IMR-90 (cell line): ENCODE measurements around the gene PXN. TPM values are rescaled to one million over a fixed set of nuclear protein-coding genes. Genes with fewer than 3 reads are reported as not detected.

ENCODE experiments used
- ATAC-seq: fragments of 200-7000 bp; cut with Tn5 transposase; 2 replicates; pipeline ENCODE4 v1.9.1; 2020; ENCODE audit warnings: low read depth, mild to moderate bottlenecking, moderate library complexity
- BruUV-seq: library from RNA; stranded (reverse); fragments of 400-500 nt; replicated peaks from 2 replicates; lab custom pipeline; 2021; lab: Mats Ljungman, UMichigan
- CTCF ChIA-PET: fragments of 300-600 bp; formaldehyde crosslinking; extraction: SDS; loops from one replicate; lab custom pipeline; 2021; ENCODE audit warnings: antibody characterized with exemption; lab: Yijun Ruan, JAX
- POLR2A ChIA-PET: fragments of 300-600 bp; sonication (Branson Sonifier 250); formaldehyde crosslinking; loops from one replicate; lab custom pipeline; 2022; ENCODE audit warnings: antibody characterized with exemption; ENCODE audit not compliant: unreplicated experiment; lab: Charles Lee
- DNase-seq: peaks from one replicate; pipeline ENCODE4 v3.0.0; 2013
- H2AFZ ChIP-seq: replicated peaks from 2 replicates; pipeline ENCODE3; 2013; ENCODE audit warnings: low read length, mild to moderate bottlenecking; ENCODE audit not compliant: poor library complexity
- H2AK5ac ChIP-seq: 2 replicates; pipeline ENCODE4 v1.6.1; 2013; ENCODE audit warnings: low read depth, low read length, inconsistent platforms
- H2AK9ac ChIP-seq: replicated peaks from 2 replicates; pipeline ENCODE3; 2013; ENCODE audit warnings: mild to moderate bottlenecking, low read depth, low read length, moderate library complexity; ENCODE audit not compliant: poor library complexity
- H2BK120ac ChIP-seq: 2 replicates; pipeline ENCODE4 v1.6.1; 2013; ENCODE audit warnings: low read depth, low read length, inconsistent platforms
- H2BK15ac ChIP-seq: 3 replicates; pipeline ENCODE4 v1.6.1; 2013; ENCODE audit warnings: low read depth, low read length, inconsistent platforms
- H2BK20ac ChIP-seq: 2 replicates; pipeline ENCODE4 v1.6.1; 2013; ENCODE audit warnings: low read depth, mild to moderate bottlenecking, inconsistent platforms, low read length, moderate library complexity
- H2BK5ac ChIP-seq: 2 replicates; pipeline ENCODE4 v1.6.1; 2013; ENCODE audit warnings: mild to moderate bottlenecking, low read depth, low read length, inconsistent platforms; ENCODE audit not compliant: poor library complexity, severe bottlenecking
- H3K14ac ChIP-seq: replicated peaks from 2 replicates; pipeline ENCODE4 v1.6.1; 2013; ENCODE audit warnings: low read depth, low read length, inconsistent platforms
- H3K18ac ChIP-seq: 2 replicates; pipeline ENCODE4 v1.6.1; 2013; ENCODE audit warnings: low read depth, low read length, control low read depth
- H3K23ac ChIP-seq: 2 replicates; pipeline ENCODE4 v1.6.1; 2013; ENCODE audit warnings: low read depth, low read length, inconsistent platforms
- H3K27ac ChIP-seq: 2 replicates; pipeline ENCODE4 v1.5.1; 2013; ENCODE audit warnings: mild to moderate bottlenecking, control low read depth, low read length; ENCODE audit not compliant: insufficient read depth
- H3K27me3 ChIP-seq: 2 replicates; pipeline ENCODE4 v1.6.1; 2013; ENCODE audit warnings: low read length; ENCODE audit not compliant: control insufficient read depth, insufficient read depth
- H3K36me3 ChIP-seq: 2 replicates; pipeline ENCODE4 v1.6.1; 2013; ENCODE audit warnings: low read length, mixed read lengths; ENCODE audit not compliant: control insufficient read depth, insufficient read depth
- H3K4ac ChIP-seq: 2 replicates; pipeline ENCODE4 v1.6.1; 2013; ENCODE audit warnings: low read depth, low read length, inconsistent platforms
- H3K4me1 ChIP-seq: 2 replicates; pipeline ENCODE4 v1.6.1; 2013; ENCODE audit warnings: low read length, mixed read lengths; ENCODE audit not compliant: control insufficient read depth, insufficient read depth
- H3K4me2 ChIP-seq: 2 replicates; pipeline ENCODE4 v1.6.1; 2013; ENCODE audit warnings: low read depth, mild to moderate bottlenecking, control low read depth, low read length, moderate library complexity
- H3K4me3 ChIP-seq: 2 replicates; pipeline ENCODE4 v1.5.1; 2013; ENCODE audit warnings: low read depth, mild to moderate bottlenecking, control low read depth, low read length, moderate library complexity; ENCODE audit not compliant: insufficient read depth
- H3K56ac ChIP-seq: 2 replicates; pipeline ENCODE4 v1.6.1; 2013; ENCODE audit warnings: low read length, inconsistent platforms; ENCODE audit not compliant: insufficient read depth; ENCODE audit errors: extremely low read depth
- H3K79me1 ChIP-seq, 2 experiments: 2 replicates each; pipeline ENCODE4 v1.6.1; 2013; ENCODE audit warnings: low read length in 2 of 2, inconsistent platforms in 1 of 2, low read depth in 1 of 2
- H3K9ac ChIP-seq: 2 replicates; pipeline ENCODE4 v1.6.1; 2013; ENCODE audit warnings: low read depth, low read length, control low read depth
- H3K9me1 ChIP-seq: 2 replicates; pipeline ENCODE4 v1.6.1; 2013; ENCODE audit warnings: low read length, inconsistent platforms; ENCODE audit not compliant: insufficient read depth
- H3K9me3 ChIP-seq: 2 replicates; pipeline ENCODE4 v1.6.1; 2013; ENCODE audit warnings: low read length; ENCODE audit not compliant: control insufficient read depth, insufficient read depth
- H4K20me1 ChIP-seq: 2 replicates; pipeline ENCODE4 v1.6.1; 2013; ENCODE audit warnings: low read length, inconsistent platforms; ENCODE audit not compliant: insufficient read depth
- H4K5ac ChIP-seq: 2 replicates; pipeline ENCODE4 v1.6.1; 2013; ENCODE audit warnings: mild to moderate bottlenecking, low read depth, low read length, control low read depth
- H4K8ac ChIP-seq, 2 experiments: 2 replicates each; pipeline ENCODE4 v1.6.1; 2013; ENCODE audit warnings: low read depth in 2 of 2, low read length in 2 of 2, control low read depth in 1 of 2, inconsistent platforms in 1 of 2
- H4K91ac ChIP-seq: 2 replicates; pipeline ENCODE4 v1.6.1; 2013; ENCODE audit warnings: low read depth, low read length, inconsistent platforms; ENCODE audit not compliant: insufficient read depth
- CHD1 ChIP-seq: IDR thresholded peaks from 2 replicates; pipeline ENCODE4 v1.6.1; 2012; ENCODE audit warnings: low read depth, low read length, improper control_type of control experiment
- FOS ChIP-seq: fragments of 150-350 bp; IDR thresholded peaks from 2 replicates; pipeline ENCODE4 v1.6.1; 2016; ENCODE audit warnings: low read depth, low read length
- MAZ ChIP-seq: IDR thresholded peaks from 2 replicates; pipeline ENCODE4 v1.6.1; 2012; ENCODE audit warnings: low read depth, mild to moderate bottlenecking, low read length, improper control_type of control experiment, moderate library complexity, borderline replicate concordance
- NFE2L2 ChIP-seq: fragments of 150-350 bp; IDR thresholded peaks from 2 replicates; pipeline ENCODE4 v1.6.1; 2016; ENCODE audit warnings: low read depth, mild to moderate bottlenecking, low read length
- POLR2A ChIP-seq: IDR thresholded peaks from 2 replicates; pipeline ENCODE4 v1.6.1; 2012; ENCODE audit warnings: mild to moderate bottlenecking, low read depth, low read length
- RCOR1 ChIP-seq: IDR thresholded peaks from 2 replicates; pipeline ENCODE4 v1.6.1; 2012; ENCODE audit warnings: mild to moderate bottlenecking, low read length, improper control_type of control experiment; ENCODE audit not compliant: insufficient replicate concordance
- WGBS, 2 experiments: methylation state at CpG; one replicate each; pipeline versions ENCODE4 v1.1.5 to v1.1.7; 2013; ENCODE audit warnings: missing lambda C conversion rate in 2 of 2; ENCODE audit not compliant: insufficient read length in 1 of 2; ENCODE audit errors: extremely low coverage in 2 of 2; 5-methylcytosine and 5-hydroxymethylcytosine counted together
- dilution Hi-C: fragments of 300-500 bp; cut with HindIII; formaldehyde crosslinking; loops from one replicate; pipeline ENCODE4 v1.14.3; 2018; ENCODE audit warnings: low sequenced_read_pairs; ENCODE audit not compliant: unreplicated experiment
- in situ Hi-C: fragments of 300-500 bp; cut with MboI; formaldehyde crosslinking; loops from 3 replicates; pipeline ENCODE4 v1.14.3; 2019; ENCODE audit warnings: low sequenced_read_pairs, inconsistent platforms, mixed read lengths
- intact Hi-C: fragments of 100-400 bp; cut with micrococcal nuclease; formaldehyde crosslinking; loops from 2 replicates; pipeline ENCODE4 v1.10.0; 2022
- polyA plus RNA-seq, 3 experiments: library from polyadenylated mRNA; depleted of rRNA; stranded (reverse); fragments of >200 nt; gene quantifications; 2 replicates each; pipeline ENCODE4 v1.2.3, GENCODE V29; 2012; ENCODE audit warnings: low replicate concordance in 1 of 3
- total RNA-seq: library from RNA; depleted of rRNA; stranded (reverse); fragments of >200 nt; gene quantifications from 2 replicates; pipeline ENCODE4 v1.2.3, GENCODE V29; 2012
- TF ChIP-seq, protein P1 (sequence below): conservative IDR thresholded peaks from 2 replicates; pipeline ENCODE4 v1.5.1; 2012; ENCODE audit warnings: mild to moderate bottlenecking, low read depth, low read length, improper control_type of control experiment
- TF ChIP-seq, protein P2 (sequence below): fragments of 150-350 bp; IDR thresholded peaks from 2 replicates; pipeline ENCODE4 v1.6.1; 2016; ENCODE audit warnings: low read depth, mild to moderate bottlenecking, low read length, moderate library complexity, borderline replicate concordance

PXN gene
- total and polyA plus RNA-seq, 2 of the 4 experiments (the other 2 are of a cell fraction), result 46.6 to 134 TPM

DNA sequence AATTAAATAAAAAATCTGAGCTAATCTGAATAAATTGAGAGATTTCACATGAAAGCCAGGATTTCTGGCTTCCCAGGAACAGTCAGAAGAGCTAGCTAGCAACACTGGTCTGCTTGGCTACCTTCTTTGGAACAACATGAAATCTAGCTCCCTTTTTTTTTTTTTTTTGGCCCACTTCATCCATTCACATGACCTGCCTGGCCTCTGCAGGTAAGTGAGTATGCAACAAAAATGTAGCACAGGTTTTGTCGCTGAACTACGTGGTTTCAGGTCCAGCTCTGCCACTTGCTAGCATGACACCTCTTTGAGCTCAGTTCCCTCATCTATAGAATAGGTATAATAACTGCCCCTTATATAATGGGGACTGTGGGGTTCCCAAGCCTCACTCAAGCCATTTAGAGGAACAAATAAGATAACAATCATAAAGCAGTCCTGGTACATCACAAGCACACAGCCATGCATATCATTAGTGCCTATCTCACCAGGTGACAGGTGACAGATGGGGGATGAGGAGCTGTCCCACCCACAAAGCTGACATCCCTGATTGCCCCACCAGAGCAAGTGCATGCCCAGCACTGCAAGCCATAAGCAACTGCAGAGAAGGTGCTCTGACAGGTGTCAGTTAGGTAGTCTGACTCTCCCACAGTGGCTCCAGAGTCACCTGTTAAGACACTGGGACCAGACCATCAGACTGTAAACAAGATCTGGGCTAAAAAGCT, 25.6 kb downstream of the PXN start (continued):
- TF ChIP-seq RCOR1, result no peak

DNA sequence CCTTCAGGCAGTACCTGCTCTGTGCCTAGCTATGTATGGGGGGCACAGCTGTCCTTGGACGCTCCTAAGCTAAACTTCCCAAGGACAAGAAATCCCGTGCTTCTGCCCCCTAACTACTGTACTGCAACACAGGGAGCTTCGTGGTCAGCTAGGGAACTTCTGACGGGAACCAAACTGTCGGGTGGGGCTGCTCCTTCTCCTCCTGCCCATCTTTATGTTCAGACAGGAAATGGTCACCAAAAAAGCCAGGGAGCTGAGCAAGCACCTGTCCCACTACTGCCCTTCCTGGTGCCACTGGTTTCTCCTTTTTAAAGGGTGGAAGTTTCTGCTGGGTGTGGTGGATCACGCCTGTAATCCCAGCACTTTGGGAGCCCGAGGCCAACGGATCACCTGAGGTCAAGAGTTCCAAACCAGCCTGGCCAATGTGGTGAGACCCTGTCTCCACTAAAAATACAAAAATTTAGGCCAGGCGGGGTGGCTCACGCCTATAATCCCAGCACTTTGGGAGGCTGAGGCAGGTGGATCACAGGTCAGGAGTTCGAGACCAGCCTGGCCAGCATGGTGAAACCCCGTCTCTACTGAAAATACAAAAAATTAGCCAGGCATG, 26.6 kb downstream of the PXN start:
- Histone ChIP-seq H3K14ac (0 out of 2 replicates have a peak overlapping the region, but pooled peaks have one; percentile 36), H3K9me1 (peaks cover 62% of the 10 kb centered on the region), H3K27ac (0 out of 2 replicates have a peak overlapping the region, but pooled peaks have one; percentile 8), H3K4me2 (no peak overlapping the region), H3K4me1 (peaks cover 54% of the 10 kb centered on the region), H4K8ac (no peak overlapping the region), H3K18ac (no peak overlapping the region), H2BK15ac (no peak overlapping the region; the same call in 2 of the 3 replicates), H3K9ac (no peak overlapping the region), H3K9me3 (no peaks in the 10 kb centered on the region), H2AK5ac (peak overlapping the region; percentile 64; the same call in 1 of the 2 replicates), H2BK120ac (no peak overlapping the region; the same call in 1 of the 2 replicates), H2BK20ac (no peak overlapping the region), H4K91ac (no peak overlapping the region), H2BK5ac (no peak overlapping the region), H3K4me3 (no peak overlapping the region), H3K79me1 (peaks cover 13 to 82% of the 10 kb centered on the region in 2 experiments; a peak in 3 of 4 replicates), H3K4ac (peak overlapping the region; percentile 45), H3K27me3 (no peaks in the 10 kb centered on the region), H4K5ac (no peak overlapping the region), H3K23ac (no peak overlapping the region; the same call in 1 of the 2 replicates), H2AFZ (no peak overlapping the region), H4K20me1 (peaks cover 61% of the 10 kb centered on the region), H2AK9ac (no peak overlapping the region), H3K56ac (no peak overlapping the region), H3K36me3 (peaks cover 5% of the 10 kb centered on the region)
- ChIA-PET POLR2A (interaction anchor here (0.5 to 1.6 kb wide), 6 partner anchors 8 to 978 kb away, joined by 4 to 12 read pairs (median 6); no protein-coding TSS in a partner anchor), CTCF (interaction anchor here (1.5 to 2.8 kb wide), 2 partner anchors 12 to 26 kb away, joined by 4 to 12 read pairs; partner anchors contain the start of gene PXN)
- intact Hi-C loops (no loop called here), in situ Hi-C loops (no loop called here), dilution Hi-C loops (no loop called here)
- BruUV-seq, result no TSS peak
- TF ChIP-seq NFE2L2 (no peak), MAZ (no peak), CHD1 (no peak), POLR2A (no peak), RCOR1 (no peak), FOS (no peak)
- TF ChIP-seq, protein P1, sequence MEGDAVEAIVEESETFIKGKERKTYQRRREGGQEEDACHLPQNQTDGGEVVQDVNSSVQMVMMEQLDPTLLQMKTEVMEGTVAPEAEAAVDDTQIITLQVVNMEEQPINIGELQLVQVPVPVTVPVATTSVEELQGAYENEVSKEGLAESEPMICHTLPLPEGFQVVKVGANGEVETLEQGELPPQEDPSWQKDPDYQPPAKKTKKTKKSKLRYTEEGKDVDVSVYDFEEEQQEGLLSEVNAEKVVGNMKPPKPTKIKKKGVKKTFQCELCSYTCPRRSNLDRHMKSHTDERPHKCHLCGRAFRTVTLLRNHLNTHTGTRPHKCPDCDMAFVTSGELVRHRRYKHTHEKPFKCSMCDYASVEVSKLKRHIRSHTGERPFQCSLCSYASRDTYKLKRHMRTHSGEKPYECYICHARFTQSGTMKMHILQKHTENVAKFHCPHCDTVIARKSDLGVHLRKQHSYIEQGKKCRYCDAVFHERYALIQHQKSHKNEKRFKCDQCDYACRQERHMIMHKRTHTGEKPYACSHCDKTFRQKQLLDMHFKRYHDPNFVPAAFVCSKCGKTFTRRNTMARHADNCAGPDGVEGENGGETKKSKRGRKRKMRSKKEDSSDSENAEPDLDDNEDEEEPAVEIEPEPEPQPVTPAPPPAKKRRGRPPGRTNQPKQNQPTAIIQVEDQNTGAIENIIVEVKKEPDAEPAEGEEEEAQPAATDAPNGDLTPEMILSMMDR, result no peak
- TF ChIP-seq, protein P2, sequence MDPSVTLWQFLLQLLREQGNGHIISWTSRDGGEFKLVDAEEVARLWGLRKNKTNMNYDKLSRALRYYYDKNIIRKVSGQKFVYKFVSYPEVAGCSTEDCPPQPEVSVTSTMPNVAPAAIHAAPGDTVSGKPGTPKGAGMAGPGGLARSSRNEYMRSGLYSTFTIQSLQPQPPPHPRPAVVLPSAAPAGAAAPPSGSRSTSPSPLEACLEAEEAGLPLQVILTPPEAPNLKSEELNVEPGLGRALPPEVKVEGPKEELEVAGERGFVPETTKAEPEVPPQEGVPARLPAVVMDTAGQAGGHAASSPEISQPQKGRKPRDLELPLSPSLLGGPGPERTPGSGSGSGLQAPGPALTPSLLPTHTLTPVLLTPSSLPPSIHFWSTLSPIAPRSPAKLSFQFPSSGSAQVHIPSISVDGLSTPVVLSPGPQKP, result no peak
- ATAC-seq (no peak), DNase-seq (no peak)
- no CpG with 5 or more reads among the region's 12 CpGs for WGBS, 2 experiments
